ENCODE measurements around the gene PPIA.

DNA sequence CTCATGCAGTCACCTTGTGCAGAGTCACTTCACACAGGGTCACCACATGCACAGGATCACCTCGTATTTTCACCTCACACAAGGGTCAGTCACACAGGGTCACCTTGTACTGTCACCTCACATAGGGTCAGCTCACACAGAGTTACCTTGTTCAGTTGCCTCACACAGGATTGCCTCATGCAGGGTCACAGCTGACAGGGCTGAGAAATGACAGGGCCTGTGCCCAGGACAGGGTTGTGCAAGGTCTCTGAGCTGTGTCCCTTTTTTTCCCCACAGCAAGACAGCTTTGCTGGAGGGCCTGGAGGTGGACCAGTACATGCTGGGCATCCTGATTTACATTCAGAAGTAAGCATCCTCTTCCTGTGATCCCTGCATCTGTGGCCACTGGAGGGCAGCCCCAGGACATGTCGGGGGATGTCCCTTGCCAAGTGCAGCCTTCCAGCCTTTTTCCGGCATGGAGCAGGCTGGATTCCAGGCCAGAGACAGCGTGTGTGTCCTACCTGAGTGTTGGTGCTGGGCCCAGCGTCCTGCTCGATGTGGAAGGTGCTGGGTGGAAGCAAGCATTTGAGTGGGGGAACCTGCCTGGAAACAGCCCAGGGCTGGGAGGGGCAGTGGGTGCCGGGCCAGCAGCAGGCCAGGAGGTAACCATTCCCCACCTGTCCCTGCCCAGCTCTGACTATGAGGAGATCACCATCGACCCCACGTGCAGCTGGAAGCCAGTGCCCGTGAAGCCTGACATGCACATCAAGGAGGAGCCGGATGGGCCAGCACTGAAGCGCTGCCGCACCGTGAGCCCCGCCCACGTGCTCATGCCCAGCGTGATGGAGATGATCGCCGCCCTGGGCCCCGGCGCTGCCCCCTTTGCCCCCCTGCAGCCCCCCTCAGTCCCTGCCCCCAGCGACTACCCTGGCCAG is 31.6 kb upstream of the PPIA start:
- no peak for TF ChIP-seq CTCF (conservative IDR thresholded peaks at IDR 0.05; ENCODE audit: low read length)
- no peak for TF ChIP-seq EZH2phosphoT487 (IDR thresholded peaks at IDR 0.05; ENCODE audit: borderline replicate concordance, low read depth, low read length)
